Activated CD4-positive, CD25-positive, alpha-beta regulatory T cell treated with anti-CD3 and anti-CD28 coated beads, Interleukin-2, amount 50 U/mL, for 72 hours (primary cell): ENCODE measurements around the gene SLC6A3.

Experiments
- DNase-seq: peaks from one replicate; pipeline ENCODE4 v3.0.0; 2021

Gene SLC6A3

GRCh38 chr5:1445313-1445688, at the start of gene SLC6A3:
SLC6A3 (minus strand) TSS chr5:1445440; CDS start chr5:1443197, 2,243 bp downstream.
- DNase-seq = no peak

GRCh38 chr5:1493941-1494340, 48.7 kb upstream of the SLC6A3 start:
- no peak for DNase-seq

- no peak for DNase-seq
Observed at GRCh38 chr5:1493413-1493812, 48.2 kb upstream of the SLC6A3 start.

GRCh38 chr5:1492757-1493156, 47.5 kb upstream of the SLC6A3 start:
- no peak for DNase-seq

GRCh38 chr5:1490376-1490775, 45.1 kb upstream of the SLC6A3 start:
- DNase-seq = no peak

- DNase-seq = no peak
Observed at GRCh38 chr5:1489754-1490153, 44.5 kb upstream of the SLC6A3 start.

GRCh38 chr5:1488882-1489680, 43.8 kb upstream of the SLC6A3 start:
- DNase-seq = no peak

GRCh38 chr5:1487079-1487764, 42.0 kb upstream of the SLC6A3 start:
- no peak for DNase-seq

GRCh38 chr5:1486271-1486670, 41.0 kb upstream of the SLC6A3 start:
- DNase-seq = no peak

- DNase-seq = no peak
Observed at GRCh38 chr5:1485579-1486118, 40.4 kb upstream of the SLC6A3 start.

- DNase-seq = no peak
Observed at GRCh38 chr5:1484730-1485578, 39.7 kb upstream of the SLC6A3 start.

GRCh38 chr5:1483856-1484729, 38.9 kb upstream of the SLC6A3 start:
- DNase-seq = no peak

- DNase-seq = no peak
Observed at GRCh38 chr5:1483064-1483463, 37.8 kb upstream of the SLC6A3 start.

GRCh38 chr5:1481959-1482331, 36.7 kb upstream of the SLC6A3 start:
- no peak for DNase-seq

- no peak for DNase-seq
Observed at GRCh38 chr5:1481266-1481958, 36.2 kb upstream of the SLC6A3 start.

GRCh38 chr5:1480806-1481205, 35.6 kb upstream of the SLC6A3 start:
- no peak for DNase-seq

GRCh38 chr5:1480217-1480616, 35.0 kb upstream of the SLC6A3 start:
- no peak for DNase-seq

- DNase-seq = no peak
Observed at GRCh38 chr5:1479581-1480188, 34.4 kb upstream of the SLC6A3 start.

GRCh38 chr5:1479066-1479465, 33.8 kb upstream of the SLC6A3 start:
- no peak for DNase-seq

GRCh38 chr5:1478271-1479035, 33.2 kb upstream of the SLC6A3 start:
- DNase-seq = no peak
